Measurements from ENCODE around the gene USP2.

USP2 gene

GRCh38 chr11:119305556-119306372, 75.7 kb downstream of the USP2 start:
- no peak for DNase-seq (ENCODE audit: low read depth)

Measured in amniotic epithelial cell (primary cell).